ENCODE results near the gene ABCB11. TPM values are rescaled to one million over a fixed set of nuclear protein-coding genes. Genes with fewer than 3 reads are reported as not detected.

Gene ABCB11
- polyA plus RNA-seq, 1 of the 3 experiments (the other 2 are of a cell fraction): not detected

- 53% methylated on average over 2 of the region's 2 CpGs for WGBS (ENCODE audit: low lambda C conversion rate)
- H2AFZ ChIP-seq (ENCODE audit: low read depth): no peak overlapping the region
- no peaks in the 10 kb centered on the region for H3K9me3 ChIP-seq
- no peaks in the 10 kb centered on the region for H3K79me2 ChIP-seq (ENCODE audit: insufficient read depth)
- H3K4me2 ChIP-seq: no peak overlapping the region
- H4K20me1 ChIP-seq (ENCODE audit: insufficient read depth): no peaks in the 10 kb centered on the region
- no peak overlapping the region for H3K27ac ChIP-seq (ENCODE audit: low read depth in 2 of 2, low read length in 1 of 2)
- no peaks in the 10 kb centered on the region for H3K27me3 ChIP-seq (ENCODE audit: insufficient read depth)
- ChIA-PET POLR2A (no interaction called here), CTCF (interaction anchor here (0.6 to 0.9 kb wide), 2 partner anchors 13 to 521 kb away, joined by 3 to 5 read pairs; no protein-coding TSS in a partner anchor)
- DNase-seq: no peak
- H3K4me3 ChIP-seq (ENCODE audit: low read depth in 2 of 2, low read length in 1 of 2): no peak overlapping the region
- no peaks in the 10 kb centered on the region for H3K36me3 ChIP-seq (replicated peaks in 1 of 2; ENCODE audit: control insufficient read depth in 1 of 2, insufficient read depth in 2 of 2, low read length in 1 of 2)
- H3K9me2 ChIP-seq: no peaks in the 10 kb centered on the region
- H3F3A ChIP-seq (replicated peaks; ENCODE audit: insufficient read depth): no peaks in the 10 kb centered on the region
- H3K4me1 ChIP-seq (ENCODE audit: control insufficient read depth in 1 of 2, insufficient read depth in 2 of 2, low read depth in 1 of 2, low read length in 1 of 2): no peaks in the 10 kb centered on the region
- no peak overlapping the region for H3K9ac ChIP-seq
- no peak for TF ChIP-seq JUND (IDR thresholded peaks at IDR 0.05)
- TF ChIP-seq MEF2A (IDR thresholded peaks at IDR 0.05; ENCODE audit: borderline replicate concordance, low read depth): no peak
- no peak for TF ChIP-seq CHD2 (IDR thresholded peaks at IDR 0.05; ENCODE audit: low read length, partially characterized antibody)
- TF ChIP-seq TCF12 (IDR thresholded peaks at IDR 0.05): no peak
- TF ChIP-seq, protein P1, sequence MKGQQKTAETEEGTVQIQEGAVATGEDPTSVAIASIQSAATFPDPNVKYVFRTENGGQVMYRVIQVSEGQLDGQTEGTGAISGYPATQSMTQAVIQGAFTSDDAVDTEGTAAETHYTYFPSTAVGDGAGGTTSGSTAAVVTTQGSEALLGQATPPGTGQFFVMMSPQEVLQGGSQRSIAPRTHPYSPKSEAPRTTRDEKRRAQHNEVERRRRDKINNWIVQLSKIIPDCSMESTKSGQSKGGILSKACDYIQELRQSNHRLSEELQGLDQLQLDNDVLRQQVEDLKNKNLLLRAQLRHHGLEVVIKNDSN (IDR thresholded peaks at IDR 0.05; ENCODE audit: borderline replicate concordance, low read depth): no peak
- TF ChIP-seq, protein P2, sequence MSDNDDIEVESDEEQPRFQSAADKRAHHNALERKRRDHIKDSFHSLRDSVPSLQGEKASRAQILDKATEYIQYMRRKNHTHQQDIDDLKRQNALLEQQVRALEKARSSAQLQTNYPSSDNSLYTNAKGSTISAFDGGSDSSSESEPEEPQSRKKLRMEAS (IDR thresholded peaks at IDR 0.05; ENCODE audit: low read depth): no peak
- TF ChIP-seq PBX3 (IDR thresholded peaks at IDR 0.05): no peak
- TF ChIP-seq TAF1 (IDR thresholded peaks at IDR 0.05; ENCODE audit: borderline replicate concordance, low read depth, low read length): no peak
- no peak for TF ChIP-seq FOSL2 (IDR thresholded peaks at IDR 0.05; ENCODE audit: borderline replicate concordance, low read depth)
- TF ChIP-seq EP300 (IDR thresholded peaks at IDR 0.05; ENCODE audit: borderline replicate concordance in 1 of 2, low read depth in 1 of 2, low read length in 1 of 2): no peak
- no peak for TF ChIP-seq RFX5 (IDR thresholded peaks at IDR 0.05; ENCODE audit: low read length)
- TF ChIP-seq, protein P3, sequence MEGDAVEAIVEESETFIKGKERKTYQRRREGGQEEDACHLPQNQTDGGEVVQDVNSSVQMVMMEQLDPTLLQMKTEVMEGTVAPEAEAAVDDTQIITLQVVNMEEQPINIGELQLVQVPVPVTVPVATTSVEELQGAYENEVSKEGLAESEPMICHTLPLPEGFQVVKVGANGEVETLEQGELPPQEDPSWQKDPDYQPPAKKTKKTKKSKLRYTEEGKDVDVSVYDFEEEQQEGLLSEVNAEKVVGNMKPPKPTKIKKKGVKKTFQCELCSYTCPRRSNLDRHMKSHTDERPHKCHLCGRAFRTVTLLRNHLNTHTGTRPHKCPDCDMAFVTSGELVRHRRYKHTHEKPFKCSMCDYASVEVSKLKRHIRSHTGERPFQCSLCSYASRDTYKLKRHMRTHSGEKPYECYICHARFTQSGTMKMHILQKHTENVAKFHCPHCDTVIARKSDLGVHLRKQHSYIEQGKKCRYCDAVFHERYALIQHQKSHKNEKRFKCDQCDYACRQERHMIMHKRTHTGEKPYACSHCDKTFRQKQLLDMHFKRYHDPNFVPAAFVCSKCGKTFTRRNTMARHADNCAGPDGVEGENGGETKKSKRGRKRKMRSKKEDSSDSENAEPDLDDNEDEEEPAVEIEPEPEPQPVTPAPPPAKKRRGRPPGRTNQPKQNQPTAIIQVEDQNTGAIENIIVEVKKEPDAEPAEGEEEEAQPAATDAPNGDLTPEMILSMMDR (IDR thresholded peaks at IDR 0.05): no peak
- TF ChIP-seq NFIC (IDR thresholded peaks at IDR 0.05; ENCODE audit: borderline replicate concordance): no peak
- TF ChIP-seq, protein P4, sequence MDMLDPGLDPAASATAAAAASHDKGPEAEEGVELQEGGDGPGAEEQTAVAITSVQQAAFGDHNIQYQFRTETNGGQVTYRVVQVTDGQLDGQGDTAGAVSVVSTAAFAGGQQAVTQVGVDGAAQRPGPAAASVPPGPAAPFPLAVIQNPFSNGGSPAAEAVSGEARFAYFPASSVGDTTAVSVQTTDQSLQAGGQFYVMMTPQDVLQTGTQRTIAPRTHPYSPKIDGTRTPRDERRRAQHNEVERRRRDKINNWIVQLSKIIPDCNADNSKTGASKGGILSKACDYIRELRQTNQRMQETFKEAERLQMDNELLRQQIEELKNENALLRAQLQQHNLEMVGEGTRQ (IDR thresholded peaks at IDR 0.05; ENCODE audit: borderline replicate concordance, low read depth, low read length): no peak
- no peak for TF ChIP-seq GABPA (IDR thresholded peaks at IDR 0.05; ENCODE audit: low read depth)
- TF ChIP-seq FOXJ3 (CRISPR knock-in tag; IDR thresholded peaks at IDR 0.05): no peak
Observed at GRCh38 chr2:168974428-168974827, 56.7 kb downstream of the ABCB11 start.

Measured in SK-N-SH (cell line).